Endothelial cell of hepatic sinusoid (primary cell): ENCODE data around the gene FAM240A.
"Not testable (repeated sequence)": the region's sequence is repeated elsewhere in the genome, so short reads cannot be mapped to it uniquely, and the experiment has no call there.

Source experiments
- in situ Hi-C: cut with HindIII; loops from 2 replicates; pipeline ENCODE4 v1.10.0; 2017; ENCODE audit warnings: low sequenced_read_pairs

The FAM240A gene

DNA sequence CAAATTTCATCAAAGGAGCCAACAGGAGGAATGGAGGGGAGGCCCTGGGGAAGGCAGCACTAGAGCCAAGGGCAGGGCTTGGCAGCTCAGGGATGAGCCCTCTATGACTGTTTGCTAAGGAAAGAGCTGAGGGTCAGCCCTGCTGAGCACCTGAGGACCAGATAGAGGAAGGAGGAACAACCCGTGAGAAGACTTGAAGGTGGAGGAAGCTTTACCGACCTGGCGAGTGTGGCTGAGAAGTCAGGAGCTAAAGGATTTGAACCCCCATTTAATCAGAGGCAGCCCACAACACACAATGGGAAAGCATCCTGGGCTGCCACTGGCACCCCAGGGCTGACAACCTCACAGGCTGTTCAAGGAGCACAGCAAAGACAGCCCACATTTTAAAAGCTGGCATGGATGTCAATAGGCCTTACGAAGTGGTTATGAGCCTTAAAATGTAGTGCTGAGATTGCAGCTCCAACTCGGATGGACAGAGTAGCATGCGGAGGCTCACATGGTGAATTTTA, 25.5 kb upstream of the FAM240A start:
- in situ Hi-C loops, result no loop called here

DNA sequence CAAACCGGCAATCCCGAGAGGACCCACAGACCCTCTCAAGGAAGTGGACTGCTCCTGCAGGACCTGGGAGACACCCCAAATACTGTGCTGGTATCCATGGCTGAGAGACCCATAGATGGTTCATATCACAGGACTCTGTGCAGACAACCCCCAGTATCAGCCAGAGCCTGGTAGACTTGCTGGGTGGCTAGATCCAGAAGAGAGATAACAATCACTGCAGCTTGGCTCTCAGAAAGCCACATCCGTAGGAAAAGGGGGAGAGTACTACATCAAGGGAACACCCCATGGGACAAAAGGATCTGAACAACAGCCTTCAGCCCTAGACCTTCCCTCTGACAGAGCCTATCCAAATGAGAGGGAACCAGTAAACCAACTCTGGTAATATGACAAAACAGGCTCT, 25.1 kb upstream of the FAM240A start:
- in situ Hi-C loops, result not testable (repeated sequence)

DNA sequence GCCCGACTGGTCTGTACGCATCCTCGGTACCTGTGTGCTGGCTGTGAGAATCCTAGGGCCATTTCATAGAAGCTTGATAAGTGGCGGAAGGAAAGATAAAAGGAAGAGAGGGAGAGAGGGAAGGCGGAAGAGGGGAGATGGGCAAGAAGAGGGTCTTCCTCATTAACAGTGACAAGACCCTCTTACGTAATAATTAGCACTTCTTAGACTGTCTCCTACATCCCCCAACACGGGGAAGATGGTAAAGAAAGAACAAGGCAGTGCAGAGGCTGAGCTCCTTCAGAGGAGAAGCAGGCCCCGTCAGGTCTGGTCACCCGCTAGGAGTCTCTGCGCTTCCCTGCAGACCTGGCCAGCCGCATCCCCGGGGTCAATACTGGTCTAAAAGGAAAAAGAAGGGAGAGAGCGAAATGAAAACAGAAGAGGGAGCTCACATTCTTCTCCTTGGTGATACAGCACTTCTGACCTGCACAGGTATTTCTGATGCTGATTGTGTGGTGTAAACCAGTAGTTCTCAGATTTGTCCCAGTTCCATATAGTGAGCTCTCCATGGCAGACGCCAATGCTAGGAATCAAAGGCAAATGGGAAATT, 19.0 kb upstream of the FAM240A start:
- in situ Hi-C loops, result loop anchor here (5.0 kb wide), 1 partner anchor 39 kb away; no protein-coding TSS in a partner anchor

DNA sequence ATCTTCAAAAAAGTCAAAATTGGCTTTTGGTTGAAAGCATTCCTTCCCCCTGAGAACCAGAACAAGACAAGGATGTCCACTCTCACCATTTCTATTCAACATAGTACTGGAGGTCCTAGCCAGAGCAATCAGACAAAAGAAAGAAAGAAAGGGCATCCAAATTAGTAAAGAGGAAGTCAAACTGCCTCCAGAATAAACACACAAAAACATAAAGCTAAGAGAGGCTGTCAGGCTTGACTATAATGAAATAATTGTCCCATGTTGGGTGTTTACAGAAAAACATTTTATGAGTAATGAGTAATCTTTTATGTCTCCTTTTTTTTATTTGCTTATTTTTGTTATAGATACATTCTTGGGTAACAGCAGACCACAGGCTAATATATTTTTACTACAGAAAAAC, 18.3 kb upstream of the FAM240A start:
- in situ Hi-C loops, result loop anchor here (5.0 kb wide), 1 partner anchor 38 kb away; no protein-coding TSS in a partner anchor

DNA sequence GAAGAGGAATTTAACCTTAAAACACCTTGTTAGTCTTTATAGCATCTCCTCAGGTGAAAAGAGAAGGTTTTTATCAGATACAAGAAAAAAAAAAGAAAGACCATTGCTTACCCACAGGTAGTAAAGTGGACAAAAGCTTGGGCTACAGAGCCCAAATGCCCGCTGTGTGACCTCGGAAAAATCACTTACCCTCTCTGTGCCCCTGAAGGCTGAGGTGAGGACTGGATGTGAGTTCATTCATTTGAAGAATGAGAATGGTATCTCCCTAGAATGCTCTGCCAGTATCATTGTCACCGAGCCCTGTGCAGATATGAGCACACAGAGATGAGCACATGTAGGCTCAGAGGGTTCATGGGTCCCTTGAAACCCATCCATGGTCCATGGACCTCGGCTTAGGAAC, 17.6 kb upstream of the FAM240A start:
- in situ Hi-C loops, result loop anchor here (5.0 kb wide), 1 partner anchor 38 kb away; no protein-coding TSS in a partner anchor

DNA sequence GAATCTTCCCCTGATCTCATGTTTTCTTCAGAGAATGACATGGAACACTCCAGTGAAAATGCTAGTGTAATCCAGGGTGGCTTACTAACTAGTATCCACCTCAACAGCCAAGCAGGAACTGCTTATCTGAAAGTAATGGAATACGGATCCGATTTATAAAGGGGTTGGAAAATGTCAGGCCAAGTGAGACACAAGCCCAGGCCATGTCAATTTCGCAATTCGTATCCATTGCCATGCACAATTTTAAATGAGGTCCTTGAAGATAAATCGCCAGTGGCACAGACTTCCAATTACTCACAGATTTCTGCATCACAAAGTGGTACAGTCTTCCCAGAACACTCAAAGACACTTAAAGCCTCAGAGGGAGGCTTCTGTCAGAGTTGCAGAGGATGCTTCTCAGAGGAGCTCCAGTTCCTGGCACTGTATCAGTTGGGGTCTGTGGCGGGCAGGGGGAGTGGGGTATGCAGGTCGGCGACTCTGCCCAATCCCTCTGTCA, 16.5 kb upstream of the FAM240A start:
- in situ Hi-C loops, result no loop called here

DNA sequence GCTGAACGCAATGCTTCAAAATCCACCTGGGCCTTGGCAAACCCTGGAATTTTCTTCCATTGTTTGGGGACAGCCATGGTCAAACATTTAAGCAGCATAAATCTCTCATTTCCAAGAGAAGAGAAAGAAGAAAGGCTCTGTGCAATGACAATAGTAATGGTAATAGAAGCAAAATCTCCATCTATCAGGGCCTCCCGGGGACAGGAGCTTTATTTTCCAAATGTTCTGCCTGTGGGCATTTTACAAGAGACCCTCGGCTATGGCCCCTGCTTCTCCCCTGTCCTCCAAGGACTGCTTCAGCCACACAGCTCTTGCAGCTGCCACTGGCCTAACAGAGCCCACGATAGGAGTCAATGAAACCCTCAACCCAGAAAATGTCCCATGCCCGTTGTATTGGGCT, 12.7 kb upstream of the FAM240A start:
- in situ Hi-C loops, result no loop called here

DNA sequence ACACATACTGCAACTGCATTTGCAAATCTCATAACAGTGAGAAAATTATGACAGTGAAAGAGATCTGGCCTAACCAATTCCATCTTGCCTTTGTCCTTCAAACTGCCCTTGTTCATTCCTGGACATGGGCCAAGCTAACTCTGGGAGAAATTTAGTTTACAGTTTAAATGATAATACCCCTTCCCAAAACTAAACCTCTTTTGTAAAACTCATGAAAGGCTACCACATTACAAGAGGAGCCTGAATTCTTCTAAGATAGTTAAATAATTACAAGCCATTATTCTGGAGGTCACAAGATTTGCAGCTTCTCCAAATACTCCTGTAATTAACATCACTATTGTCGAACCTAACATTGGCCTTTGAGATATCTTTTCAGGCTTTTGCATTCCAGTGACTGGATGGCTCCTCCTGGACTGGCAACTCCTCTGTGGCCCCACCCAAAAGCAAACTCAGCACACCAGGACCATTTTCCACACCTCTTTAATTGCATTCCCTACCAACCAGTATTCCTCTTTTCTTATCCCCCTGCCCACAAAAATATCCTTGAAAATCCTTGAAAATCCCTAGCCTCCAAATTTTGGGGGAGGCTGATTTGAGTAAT, 8.8 kb upstream of the FAM240A start:
- in situ Hi-C loops, result no loop called here

DNA sequence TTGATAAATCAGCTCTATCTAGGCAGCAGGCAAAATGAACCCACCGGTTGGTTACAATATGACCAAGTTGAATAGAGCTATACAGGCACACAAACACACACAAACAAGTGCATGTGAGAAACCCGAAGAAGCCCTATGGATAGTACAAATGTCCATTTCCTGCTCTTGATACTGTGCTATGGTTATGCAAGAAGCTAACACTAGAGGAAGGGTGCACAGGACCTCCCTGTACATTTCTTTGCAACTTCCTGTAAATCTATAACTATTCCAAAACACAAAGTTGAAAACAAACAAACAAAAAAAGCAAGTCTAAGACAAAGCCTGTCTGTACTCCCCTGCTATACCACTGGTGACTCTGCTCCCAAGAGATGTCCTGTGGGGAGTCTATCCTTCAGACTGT, 8.2 kb upstream of the FAM240A start:
- in situ Hi-C loops, result no loop called here

DNA sequence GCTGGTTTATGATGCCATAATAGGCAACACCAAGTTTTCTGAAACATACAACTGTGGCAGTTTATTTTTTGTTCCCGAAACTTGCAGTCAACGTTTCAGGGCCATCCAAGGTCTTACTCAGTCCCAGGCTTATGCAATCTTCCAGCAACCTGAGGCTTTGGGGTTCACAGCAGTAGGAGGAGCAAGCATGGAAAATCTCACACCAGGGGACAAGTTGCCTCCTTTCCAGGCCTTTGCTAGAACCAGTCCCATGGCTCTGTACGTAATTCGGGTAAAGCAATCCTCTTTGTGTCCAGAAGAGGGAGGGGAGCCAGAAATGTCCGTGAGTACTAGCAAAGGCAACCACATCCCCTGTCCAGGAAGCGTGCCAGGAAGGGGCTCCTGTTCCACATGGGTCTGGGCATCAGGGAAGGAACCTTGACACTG, 4.7 kb upstream of the FAM240A start:
- in situ Hi-C loops, result no loop called here

DNA sequence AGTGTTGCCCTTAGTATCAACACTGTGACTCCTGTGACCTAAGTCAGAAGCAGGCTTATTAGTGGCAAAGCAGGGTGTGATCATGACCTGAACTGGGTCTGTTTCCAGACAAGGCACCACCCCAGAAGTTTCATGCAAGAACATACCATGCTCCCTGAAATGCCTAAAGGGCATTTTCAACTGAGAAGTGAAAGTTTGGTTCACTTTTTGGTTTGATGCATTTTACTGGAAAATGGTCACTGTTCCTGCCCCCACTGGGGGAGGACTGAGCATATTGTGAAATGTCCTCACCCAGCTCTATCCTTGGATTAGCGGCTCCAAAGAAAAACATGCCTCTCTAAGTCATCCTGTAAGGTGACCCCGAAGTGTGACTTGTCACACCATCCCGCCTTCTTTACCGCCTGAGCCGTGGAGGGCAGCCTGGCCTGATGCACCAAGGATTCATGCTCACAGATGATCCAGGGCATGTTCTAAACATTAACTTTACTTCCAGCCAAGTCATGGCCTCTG, 3.1 kb upstream of the FAM240A start:
- in situ Hi-C loops, result no loop called here

DNA sequence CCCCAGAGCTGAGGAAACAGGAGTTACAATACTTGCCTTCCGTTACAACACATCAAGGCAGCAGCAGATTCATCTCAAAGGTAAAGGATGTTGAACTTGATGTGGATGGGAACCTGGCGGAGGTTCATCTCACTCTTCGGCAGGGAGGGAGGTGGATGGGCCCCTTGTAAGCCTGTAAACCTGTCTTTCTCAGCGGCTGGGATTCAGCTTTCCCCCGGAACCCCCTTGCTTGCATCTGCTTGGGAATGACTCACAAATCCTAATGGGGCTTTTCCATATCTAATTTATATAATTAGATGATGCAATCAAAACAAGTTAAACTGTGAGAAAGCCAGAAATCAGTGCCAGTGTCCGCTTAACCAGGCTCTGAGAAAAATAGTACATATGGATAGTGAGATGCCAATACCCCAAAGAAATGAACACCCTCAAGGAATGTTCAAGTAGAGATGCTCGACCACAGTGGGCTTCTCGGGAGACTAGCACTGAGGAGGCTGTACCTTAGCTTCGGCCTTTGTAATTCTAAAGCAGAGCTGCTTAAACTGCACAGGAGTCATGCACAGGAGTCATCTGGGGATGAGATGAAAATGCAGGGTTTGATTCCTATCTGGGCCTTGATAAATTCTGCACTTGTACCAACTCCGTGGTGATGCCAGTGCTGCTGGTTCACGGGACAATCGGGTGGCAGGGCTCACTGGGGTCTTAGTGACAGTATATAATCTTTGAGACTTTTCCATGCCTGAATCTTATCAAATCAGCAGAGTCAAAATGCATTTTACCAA, 2.2 kb upstream of the FAM240A start:
- in situ Hi-C loops, result no loop called here

DNA sequence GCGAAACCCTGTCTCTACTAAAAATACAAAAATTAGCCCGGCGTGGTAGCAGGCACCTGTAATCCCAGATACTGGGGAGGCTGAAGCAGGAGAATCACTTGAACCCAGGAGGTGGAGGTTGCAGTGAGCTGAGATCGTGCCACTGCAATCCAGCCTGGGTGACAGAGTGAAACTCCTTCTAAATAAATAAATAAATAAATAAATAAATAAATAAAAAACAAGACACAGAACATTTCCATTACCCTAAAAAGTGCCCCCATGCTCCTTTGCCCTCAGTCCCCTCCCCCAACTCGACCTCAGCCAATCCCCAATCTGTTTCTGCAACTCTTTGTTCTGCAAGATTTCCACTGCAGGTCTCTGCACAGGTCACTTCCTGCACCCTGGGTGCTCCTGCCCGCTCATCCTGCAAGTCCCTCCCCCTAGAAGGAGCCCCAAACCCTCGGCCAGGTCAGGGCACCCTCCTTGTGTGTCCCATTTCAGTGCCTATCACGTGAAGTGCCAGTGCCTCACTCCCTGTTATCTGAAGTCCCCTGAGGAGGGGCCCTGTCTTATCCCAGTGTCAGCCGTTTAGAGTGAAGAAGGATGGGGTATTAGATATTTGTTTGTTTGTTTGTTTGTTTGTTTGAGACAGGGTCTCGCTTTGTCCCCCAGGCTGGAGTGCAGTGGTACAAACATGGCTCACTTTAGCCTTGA, 1.1 kb downstream of the FAM240A start:
- in situ Hi-C loops, result no loop called here

DNA sequence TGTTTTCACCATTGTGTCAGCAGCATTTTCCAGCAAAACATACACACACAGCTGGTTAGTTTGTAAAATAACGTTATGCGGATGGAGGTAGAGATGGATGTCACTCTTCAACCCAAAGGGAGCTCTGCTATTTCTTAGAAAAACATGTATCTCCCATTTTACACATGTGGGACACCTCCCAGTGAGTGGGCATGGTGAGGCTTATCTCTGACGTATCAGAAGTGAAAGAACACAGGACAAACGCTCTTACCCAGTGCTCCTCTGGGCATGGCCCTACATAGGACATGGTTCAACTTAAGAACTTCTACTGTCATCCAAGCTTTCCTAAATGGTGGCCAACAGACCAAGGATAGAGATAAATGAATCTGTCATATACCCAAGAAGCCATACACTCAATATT, 2.1 kb downstream of the FAM240A start:
- in situ Hi-C loops, result no loop called here

DNA sequence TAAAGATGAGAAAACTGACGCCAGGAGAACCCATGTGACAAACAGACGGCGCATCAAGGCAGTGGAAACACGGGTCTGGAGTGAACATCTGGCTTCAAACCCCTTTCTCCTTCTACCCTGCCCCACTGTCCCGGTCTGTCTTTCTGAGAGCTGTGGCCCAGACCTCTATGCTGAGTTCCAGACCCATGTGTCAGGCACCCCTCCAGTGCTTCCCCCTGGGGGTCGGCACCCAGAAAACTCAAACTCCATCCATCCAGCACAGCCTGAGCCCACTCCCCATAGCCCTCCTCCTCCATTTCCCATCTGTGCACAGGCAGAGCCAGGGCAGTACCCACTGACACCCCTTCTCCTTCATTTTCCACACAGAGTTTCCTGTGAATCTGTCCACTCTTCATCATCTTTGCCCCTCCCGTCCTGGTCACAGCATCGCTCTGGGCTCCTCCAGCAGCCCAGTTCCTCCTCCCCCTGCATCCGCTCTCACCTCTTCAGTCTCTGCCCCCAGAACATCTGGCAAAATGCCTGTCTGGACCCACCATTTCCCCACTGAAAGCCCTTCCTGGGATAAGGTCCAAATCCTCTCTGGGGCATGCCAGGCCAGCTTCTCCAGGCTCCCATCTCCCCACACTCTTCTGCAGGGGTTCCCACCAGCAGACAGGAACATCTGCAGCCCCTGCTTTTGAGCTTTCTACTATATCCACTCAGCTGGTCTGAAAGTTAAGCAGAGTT, 2.9 kb downstream of the FAM240A start:
- in situ Hi-C loops, result no loop called here

DNA sequence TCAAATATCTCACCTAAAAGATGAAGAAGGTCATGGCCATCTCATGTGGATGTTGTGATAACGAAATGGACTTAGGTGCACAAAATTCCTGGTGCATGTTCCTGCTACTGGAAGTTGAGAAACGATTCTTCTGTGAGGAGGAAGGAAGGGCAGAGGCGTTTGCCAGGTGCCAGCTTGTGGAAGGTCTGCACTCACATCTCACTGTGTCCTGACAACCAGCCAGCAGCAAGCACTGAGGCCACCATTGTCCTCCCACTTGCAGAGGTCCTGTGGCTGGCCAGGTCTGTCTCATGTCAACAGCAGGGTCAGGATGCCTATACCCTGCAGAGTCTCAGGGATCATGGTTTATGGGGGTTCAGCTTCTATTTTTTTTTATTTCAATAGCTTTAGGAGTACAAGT, 3.7 kb downstream of the FAM240A start:
- in situ Hi-C loops, result no loop called here

DNA sequence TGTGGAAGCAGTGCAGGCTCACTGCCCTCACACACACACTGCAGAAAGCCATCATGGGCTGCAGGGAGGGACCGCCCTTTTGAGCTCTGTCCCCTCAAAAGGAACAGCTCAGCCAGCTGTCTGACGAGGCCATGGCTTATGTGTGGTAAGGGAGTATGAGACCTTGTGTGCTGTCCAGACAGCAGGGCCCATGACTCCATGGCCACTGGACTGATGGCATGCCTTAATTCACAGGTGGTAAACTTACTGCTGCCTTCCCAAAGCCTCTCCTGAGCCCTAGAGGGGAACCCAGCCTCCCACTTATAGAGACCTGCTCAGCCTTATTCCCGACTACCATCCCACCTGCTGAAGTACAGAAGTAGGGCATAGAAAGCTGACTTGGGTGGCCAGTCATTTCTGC, 5.6 kb downstream of the FAM240A start:
- in situ Hi-C loops, result no loop called here

DNA sequence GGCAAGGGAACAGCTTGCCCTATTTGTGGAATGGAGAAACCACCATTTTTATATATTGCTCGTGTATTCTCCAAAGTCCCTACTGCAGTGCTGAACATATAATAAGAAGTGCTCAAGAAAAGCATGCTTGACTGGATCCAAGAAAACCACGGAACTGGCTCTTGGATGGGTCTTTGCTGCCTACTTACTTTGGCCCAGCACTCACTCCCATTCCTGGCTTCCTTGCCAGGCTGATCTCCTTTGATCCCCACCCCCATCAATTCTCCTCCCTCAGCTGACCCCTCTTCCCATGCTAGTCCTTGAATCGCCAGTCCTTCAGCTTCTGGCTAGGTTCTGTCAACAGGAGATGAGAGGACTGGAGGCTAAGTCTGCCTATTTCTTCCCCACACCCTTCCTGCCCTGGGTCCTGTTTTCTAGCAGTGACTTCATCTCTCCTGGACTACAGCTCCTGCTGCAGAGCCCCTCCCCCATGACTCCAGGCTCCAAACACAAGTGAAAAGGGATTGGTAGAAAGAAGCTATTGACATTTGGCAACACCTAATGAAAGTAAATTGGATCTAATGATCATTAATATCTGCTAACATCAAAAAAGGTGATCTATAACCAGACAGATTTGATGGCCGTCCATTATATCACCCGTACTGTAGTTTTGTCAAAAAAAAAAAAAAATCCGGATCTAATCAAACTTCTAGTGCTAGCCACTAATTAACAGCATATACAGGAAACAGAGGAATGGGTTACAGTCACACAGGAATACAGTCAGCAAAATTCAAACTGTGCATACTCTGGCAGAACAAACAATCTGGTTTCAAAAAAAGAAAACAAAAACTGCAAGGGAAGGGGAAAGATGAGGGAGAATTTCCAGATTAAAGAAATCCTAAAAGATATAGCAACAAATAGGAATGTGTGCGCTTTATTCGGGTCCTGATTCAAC, 7.8 kb downstream of the FAM240A start:
- in situ Hi-C loops, result no loop called here

DNA sequence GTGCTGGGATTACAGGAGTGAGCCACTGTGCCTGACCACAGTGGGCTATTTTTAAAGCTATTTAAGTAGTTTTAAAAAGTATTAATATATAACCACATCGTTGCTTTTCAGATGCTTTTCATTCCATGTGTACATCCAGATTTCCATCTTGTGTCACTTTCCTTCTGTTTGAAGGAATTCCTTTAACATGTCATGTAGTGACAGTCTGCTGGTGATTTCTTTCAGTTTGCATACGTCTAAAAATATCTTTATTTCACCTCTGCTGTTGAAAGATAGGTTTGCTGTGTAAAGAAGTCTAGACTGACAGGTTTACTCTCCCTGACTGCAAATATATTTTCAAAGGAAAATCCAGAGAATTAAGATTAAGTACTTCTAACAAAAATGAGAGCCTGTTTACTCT, 12.2 kb downstream of the FAM240A start:
- in situ Hi-C loops, result no loop called here
